Esophagus muscularis mucosa (tissue), 4 donors: Measurements from ENCODE around the gene TBC1D22A.

Experiments used
- EP300 ChIP-seq: sonication (generic); formaldehyde crosslinking; IDR thresholded peaks from one replicate; pipeline ENCODE4 v1.6.1; 2017; ENCODE audit warnings: antibody characterized with exemption
- POLR2A ChIP-seq: fragments of 450-650 bp; IDR thresholded peaks from one replicate; pipeline ENCODE4 v1.6.1; 2017; ENCODE audit warnings: antibody characterized with exemption, moderate library complexity, mild to moderate bottlenecking, low read depth
- POLR2AphosphoS5 ChIP-seq, 2 donors: sonication (generic); formaldehyde crosslinking; IDR thresholded peaks; one replicate each; pipeline ENCODE4 v1.6.1; 2017; ENCODE audit warnings: antibody characterized with exemption in 2 of 2
- TF ChIP-seq, protein P1 (sequence below), 3 experiments: fragments of 200-600 bp in 2 of 3; fragments of 450-650 bp in 1 of 3; sonication (generic) in 2 of 3; IDR thresholded peaks; one replicate each; pipeline ENCODE4 v1.5.1; 2017 to 2019; ENCODE audit warnings: antibody characterized with exemption in 3 of 3, mild to moderate bottlenecking in 2 of 3, moderate library complexity in 1 of 3

DNA sequence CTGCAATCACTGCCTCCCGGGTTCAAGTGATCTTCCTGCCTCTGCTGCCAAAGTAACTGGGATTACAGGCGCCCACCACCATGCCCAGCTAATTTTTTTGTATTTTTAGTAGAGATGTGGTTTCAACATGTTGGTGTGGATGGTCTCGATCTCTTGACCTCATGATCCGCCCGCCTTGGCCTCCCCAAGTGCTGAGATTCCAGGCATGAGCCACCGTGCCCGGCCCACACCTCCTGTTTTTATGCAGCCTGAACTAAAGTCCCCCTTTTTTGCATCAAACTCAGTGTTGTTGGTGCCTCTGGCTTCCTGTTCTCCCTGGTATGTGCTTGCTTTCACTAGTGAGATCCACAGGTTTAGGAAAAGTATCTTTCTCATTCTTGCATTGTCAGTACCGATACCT lies 4.2 kb downstream of the TBC1D22A start:
- TF ChIP-seq, protein P1, sequence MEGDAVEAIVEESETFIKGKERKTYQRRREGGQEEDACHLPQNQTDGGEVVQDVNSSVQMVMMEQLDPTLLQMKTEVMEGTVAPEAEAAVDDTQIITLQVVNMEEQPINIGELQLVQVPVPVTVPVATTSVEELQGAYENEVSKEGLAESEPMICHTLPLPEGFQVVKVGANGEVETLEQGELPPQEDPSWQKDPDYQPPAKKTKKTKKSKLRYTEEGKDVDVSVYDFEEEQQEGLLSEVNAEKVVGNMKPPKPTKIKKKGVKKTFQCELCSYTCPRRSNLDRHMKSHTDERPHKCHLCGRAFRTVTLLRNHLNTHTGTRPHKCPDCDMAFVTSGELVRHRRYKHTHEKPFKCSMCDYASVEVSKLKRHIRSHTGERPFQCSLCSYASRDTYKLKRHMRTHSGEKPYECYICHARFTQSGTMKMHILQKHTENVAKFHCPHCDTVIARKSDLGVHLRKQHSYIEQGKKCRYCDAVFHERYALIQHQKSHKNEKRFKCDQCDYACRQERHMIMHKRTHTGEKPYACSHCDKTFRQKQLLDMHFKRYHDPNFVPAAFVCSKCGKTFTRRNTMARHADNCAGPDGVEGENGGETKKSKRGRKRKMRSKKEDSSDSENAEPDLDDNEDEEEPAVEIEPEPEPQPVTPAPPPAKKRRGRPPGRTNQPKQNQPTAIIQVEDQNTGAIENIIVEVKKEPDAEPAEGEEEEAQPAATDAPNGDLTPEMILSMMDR (IDR thresholded peaks at IDR 0.05) = no peak
- no peak for TF ChIP-seq POLR2A
- no peak for TF ChIP-seq EP300
- no peak for TF ChIP-seq POLR2AphosphoS5 (IDR thresholded peaks at IDR 0.05)
